Transverse colon (tissue), 4 donors: ENCODE results near the gene PIK3AP1. TPM values are rescaled to one million over a fixed set of nuclear protein-coding genes. Genes with fewer than 3 reads are reported as not detected.

Source experiments
- DNase-seq: peaks from one replicate; pipeline ENCODE4 v3.0.0-alpha.2; 2019
- H3K27ac ChIP-seq, 4 donors: fragments of 200-600 bp; sonication (generic); 2 replicates each; pipeline ENCODE4 v1.5.1; 2016 to 2018; ENCODE audit warnings: inconsistent platforms in 4 of 4
- H3K27me3 ChIP-seq: fragments of 200-600 bp; sonication (generic); 2 replicates; pipeline ENCODE4 v1.5.1; 2017; ENCODE audit warnings: inconsistent platforms
- H3K36me3 ChIP-seq, 4 donors: fragments of 200-600 bp; sonication (generic); 2 replicates each; pipeline ENCODE4 v1.5.1; 2017 to 2019; ENCODE audit warnings: inconsistent platforms in 4 of 4
- H3K4me1 ChIP-seq, 4 donors: fragments of 200-600 bp; sonication (generic); 2 replicates each; pipeline ENCODE4 v1.5.1; 2017 to 2020; ENCODE audit warnings: inconsistent platforms in 4 of 4
- H3K4me3 ChIP-seq, 4 donors: fragments of 200-600 bp; sonication (generic); 1 replicate in 1 of 4; 2 replicates in 3 of 4; pipeline versions ENCODE4 v1.5.1 to v1.6.1; 2017 to 2019; ENCODE audit warnings: inconsistent platforms in 4 of 4
- H3K9me3 ChIP-seq, 2 donors: fragments of 200-600 bp; sonication (generic); 2 replicates each; pipeline ENCODE4 v1.5.1; 2017 to 2019; ENCODE audit warnings: inconsistent platforms in 2 of 2
- EP300 ChIP-seq: sonication (generic); formaldehyde crosslinking; IDR thresholded peaks from one replicate; pipeline ENCODE4 v1.6.1; 2017; ENCODE audit warnings: antibody characterized with exemption, low read depth
- POLR2A ChIP-seq: fragments of 450-650 bp; IDR thresholded peaks from one replicate; pipeline ENCODE4 v1.6.1; 2016; ENCODE audit warnings: antibody characterized with exemption, mild to moderate bottlenecking, moderate library complexity
- POLR2AphosphoS5 ChIP-seq, 3 donors: sonication (generic); formaldehyde crosslinking; IDR thresholded peaks; one replicate each; pipeline ENCODE4 v1.6.1; 2016; ENCODE audit warnings: antibody characterized with exemption in 3 of 3
- whole genome bisulfite sequencing, 2 donors: methylation state at CpG; one replicate each; pipeline ENCODE4 v1.1.5; 2018; ENCODE audit warnings: low coverage in 1 of 2; 5-methylcytosine and 5-hydroxymethylcytosine counted together
- in situ Hi-C, 4 donors: fragments of 200-750 bp; cut with MboI; loops; one replicate each; pipeline versions ENCODE4 v1.15.0 to v1.15.1; 2017; ENCODE audit warnings: low sequenced_read_pairs in 3 of 4, low pct_ligation_motif_present in 1 of 4, low pct_unique_long_range_greater_than_20kb in 1 of 4
- intact Hi-C: fragments of 100-400 bp; cut with DNase I; formaldehyde crosslinking; loops from one replicate; pipeline ENCODE4 v1.15.1; 2023; ENCODE audit warnings: low total_unique reads
- total RNA-seq, 4 donors: library from RNA; depleted of rRNA; stranded (reverse); fragments of >200 nt; gene quantifications; one replicate each; pipeline ENCODE4 v1.1.0, GENCODE V29; 2016
- TF ChIP-seq, protein P1 (sequence below), 5 experiments: fragments of 200-600 bp in 3 of 5; fragments of 450-650 bp in 2 of 5; sonication (generic) in 3 of 5; IDR thresholded peaks; 1 replicate in 2 of 5; 2 replicates in 3 of 5; pipeline ENCODE4 v1.5.1; 2016 to 2017; ENCODE audit warnings: antibody characterized with exemption in 5 of 5, inconsistent platforms in 3 of 5, mild to moderate bottlenecking in 2 of 5, moderate library complexity in 1 of 5

Gene PIK3AP1
- total RNA-seq, 4 donors from 2014 or later, result 6.4 to 42.6 (median 16.3) TPM

DNA sequence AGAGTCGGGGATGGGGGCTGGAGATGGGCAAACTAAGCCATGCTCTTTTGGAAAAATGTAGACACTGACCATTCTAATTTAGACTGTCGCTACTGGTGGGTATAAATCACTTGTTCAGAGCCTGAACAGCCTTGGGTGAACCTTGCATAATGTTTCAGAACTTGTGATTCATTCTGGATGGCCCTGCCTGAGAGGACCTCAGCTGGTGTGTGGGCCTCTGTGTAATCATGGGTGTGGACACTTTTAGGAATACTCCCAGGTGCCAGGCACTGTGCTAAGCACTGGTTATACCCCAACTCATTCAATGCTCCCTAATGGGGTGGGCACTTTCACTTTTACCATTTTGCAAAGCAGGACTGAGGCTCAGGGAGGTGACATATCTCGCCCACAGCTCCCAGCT lies 106.7 kb downstream of the PIK3AP1 start:
- intact Hi-C loops, result no loop called here
- no peaks in the 10 kb centered on the region for H3K9me3 ChIP-seq
- peaks cover 0 to 50% (median 40%) of the 10 kb centered on the region in 4 donors for H3K4me1 ChIP-seq
- no peaks in the 10 kb centered on the region for H3K27me3 ChIP-seq
- DNase-seq, result no peak
- H3K36me3 ChIP-seq, result no peaks in the 10 kb centered on the region
- WGBS, 2 donors, result 93 to 100% methylated on average over 1 to 3 of the region's 3 CpGs
- H3K27ac ChIP-seq, result peak overlapping the region in 2 of 4 donors; percentile 80 to 84
- TF ChIP-seq EP300 (no peak), POLR2A (no peak), POLR2AphosphoS5 (IDR thresholded peaks at IDR 0.05) (no peak)
- TF ChIP-seq, protein P1, sequence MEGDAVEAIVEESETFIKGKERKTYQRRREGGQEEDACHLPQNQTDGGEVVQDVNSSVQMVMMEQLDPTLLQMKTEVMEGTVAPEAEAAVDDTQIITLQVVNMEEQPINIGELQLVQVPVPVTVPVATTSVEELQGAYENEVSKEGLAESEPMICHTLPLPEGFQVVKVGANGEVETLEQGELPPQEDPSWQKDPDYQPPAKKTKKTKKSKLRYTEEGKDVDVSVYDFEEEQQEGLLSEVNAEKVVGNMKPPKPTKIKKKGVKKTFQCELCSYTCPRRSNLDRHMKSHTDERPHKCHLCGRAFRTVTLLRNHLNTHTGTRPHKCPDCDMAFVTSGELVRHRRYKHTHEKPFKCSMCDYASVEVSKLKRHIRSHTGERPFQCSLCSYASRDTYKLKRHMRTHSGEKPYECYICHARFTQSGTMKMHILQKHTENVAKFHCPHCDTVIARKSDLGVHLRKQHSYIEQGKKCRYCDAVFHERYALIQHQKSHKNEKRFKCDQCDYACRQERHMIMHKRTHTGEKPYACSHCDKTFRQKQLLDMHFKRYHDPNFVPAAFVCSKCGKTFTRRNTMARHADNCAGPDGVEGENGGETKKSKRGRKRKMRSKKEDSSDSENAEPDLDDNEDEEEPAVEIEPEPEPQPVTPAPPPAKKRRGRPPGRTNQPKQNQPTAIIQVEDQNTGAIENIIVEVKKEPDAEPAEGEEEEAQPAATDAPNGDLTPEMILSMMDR (IDR thresholded peaks at IDR 0.05), result no peak
- H3K4me3 ChIP-seq, result no peak overlapping the region
- in situ Hi-C loops, result no loop called here

DNA sequence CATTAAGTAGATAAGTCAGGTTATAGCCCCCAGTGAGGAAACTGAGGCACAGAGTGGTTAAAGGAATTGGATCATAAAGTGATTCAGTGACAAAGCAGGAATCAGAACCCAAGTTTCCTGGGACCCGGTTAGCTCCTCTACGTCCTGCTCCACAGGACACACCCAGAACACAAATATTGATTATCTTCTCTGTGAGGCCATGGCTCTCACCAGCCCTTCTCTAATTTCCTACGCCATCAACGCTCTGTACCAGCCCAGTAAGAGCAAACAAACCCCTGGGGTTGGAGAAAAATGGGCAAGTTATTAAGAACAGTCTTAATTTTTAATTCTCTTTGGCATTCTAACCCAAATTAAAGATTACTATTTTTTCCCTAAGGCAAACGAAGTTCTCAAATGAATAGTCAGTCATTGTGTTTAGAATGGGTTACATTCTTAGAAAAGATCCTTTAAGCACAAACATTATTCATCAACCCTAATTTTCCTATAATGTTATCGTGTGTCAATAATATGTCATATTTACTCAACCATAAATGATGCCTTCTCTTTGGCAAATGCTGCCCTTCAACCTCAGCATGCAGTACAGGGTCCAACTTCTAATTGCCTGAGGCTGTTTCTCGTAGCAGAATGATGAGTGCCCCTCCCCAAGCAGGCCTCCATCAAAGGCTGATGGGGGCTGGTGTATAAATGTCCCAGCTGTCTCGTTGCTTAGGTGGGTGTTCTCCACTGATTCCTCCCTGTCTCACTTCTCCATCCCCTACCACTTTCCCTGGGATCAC lies 108.1 kb downstream of the PIK3AP1 start:
- no peaks in the 10 kb centered on the region for H3K9me3 ChIP-seq
- peak; percentile 47 for DNase-seq
- peaks cover 0 to 52% (median 43%) of the 10 kb centered on the region in 4 donors for H3K4me1 ChIP-seq
- H3K36me3 ChIP-seq, result no peaks in the 10 kb centered on the region
- in situ Hi-C loops (no loop called here), intact Hi-C loops (no loop called here)
- H3K27ac ChIP-seq, result peak overlapping the region; percentile 74 to 84 (median 80)
- TF ChIP-seq POLR2AphosphoS5 (IDR thresholded peaks at IDR 0.05) (no peak), POLR2A (no peak), EP300 (no peak)
- TF ChIP-seq, protein P1 (IDR thresholded peaks at IDR 0.05), result no peak
- 49 to 77% methylated on average over 4 to 8 of the region's 8 CpGs for WGBS, 2 donors
- no peaks in the 10 kb centered on the region for H3K27me3 ChIP-seq
- no peak overlapping the region for H3K4me3 ChIP-seq

DNA sequence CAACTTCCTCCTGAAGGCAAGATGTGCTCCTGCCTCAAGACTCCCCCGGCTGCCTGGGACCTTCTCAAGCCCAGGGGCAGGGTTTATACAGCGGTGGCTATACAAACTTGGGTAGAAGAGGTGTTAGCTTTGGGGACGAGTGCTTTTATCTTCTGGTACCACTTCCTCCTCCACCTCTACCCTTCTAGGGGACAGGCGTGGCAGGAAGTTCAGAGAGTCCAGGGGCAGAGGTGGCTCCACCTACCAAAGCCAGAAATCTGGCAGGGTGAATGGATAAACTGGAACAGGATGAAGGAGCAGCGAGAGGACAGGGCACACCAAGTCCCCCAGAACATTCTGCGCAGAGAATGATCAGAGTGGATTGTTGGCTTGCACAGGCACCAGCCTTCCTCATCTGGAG lies 109.5 kb downstream of the PIK3AP1 start:
- in situ Hi-C loops (no loop called here), intact Hi-C loops (no loop called here)
- no peaks in the 10 kb centered on the region for H3K36me3 ChIP-seq
- H3K9me3 ChIP-seq, result no peaks in the 10 kb centered on the region
- peak overlapping the region; percentile 74 to 84 (median 80) for H3K27ac ChIP-seq
- peaks cover 0 to 52% (median 43%) of the 10 kb centered on the region in 4 donors for H3K4me1 ChIP-seq
- peak; percentile 76 for DNase-seq
- 43% methylated on average over 6 of the region's 6 CpGs; no CpG with 5 or more reads in 1 of the 2 donors for WGBS, 2 donors
- H3K4me3 ChIP-seq, result no peak overlapping the region
- peak; percentile 43 for TF ChIP-seq POLR2A
- TF ChIP-seq, protein P1 (IDR thresholded peaks at IDR 0.05), result no peak
- no peak for TF ChIP-seq EP300
- peak; percentile 8 to 53 (median 23) for TF ChIP-seq POLR2AphosphoS5 (IDR thresholded peaks at IDR 0.05)
- no peaks in the 10 kb centered on the region for H3K27me3 ChIP-seq

DNA sequence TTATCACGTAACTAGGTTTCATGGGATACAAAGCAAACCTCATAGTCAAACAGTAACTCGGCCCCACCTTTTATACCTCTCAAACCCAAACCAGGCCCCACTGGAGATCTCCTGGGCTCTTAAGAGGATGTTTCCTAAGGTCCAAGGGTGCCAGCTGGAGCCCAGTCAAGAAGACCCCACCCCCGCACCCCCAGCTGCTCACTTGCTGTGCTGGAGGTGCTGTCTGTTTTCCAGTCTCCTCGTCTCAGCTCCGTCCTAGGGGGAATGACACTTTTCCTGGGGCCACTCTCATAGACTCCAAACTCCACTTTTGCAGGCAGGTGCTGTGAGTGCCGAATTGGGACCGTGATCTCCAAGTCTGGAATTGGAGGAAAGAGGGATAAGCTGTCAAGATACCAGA lies 110.8 kb downstream of the PIK3AP1 start:
- in situ Hi-C loops, result no loop called here
- intact Hi-C loops, result no loop called here
- Histone ChIP-seq H3K9me3 (no peaks in the 10 kb centered on the region), H3K27me3 (no peaks in the 10 kb centered on the region), H3K4me1 (peaks cover 0 to 52% (median 42%) of the 10 kb centered on the region in 4 donors), H3K27ac (peak overlapping the region; percentile 74 to 84 (median 80)), H3K36me3 (no peaks in the 10 kb centered on the region), H3K4me3 (no peak overlapping the region)
- no peak for DNase-seq
- WGBS, 2 donors, result 26 to 71% methylated on average over 2 to 7 of the region's 7 CpGs
- no peak for TF ChIP-seq POLR2AphosphoS5 (IDR thresholded peaks at IDR 0.05)
- TF ChIP-seq, protein P1 (IDR thresholded peaks at IDR 0.05), result no peak
- no peak for TF ChIP-seq EP300
- no peak for TF ChIP-seq POLR2A
